Stimulated activated CD4-positive, alpha-beta T cell treated with anti-CD3 and anti-CD28 coated beads, Interleukin-12 subunit alpha, Interleukin-12 subunit beta, amount 100 ng/mL, for 48 hours (primary cell): ENCODE results near the gene RAC2.
"Not testable (repeated sequence)": the region's sequence is repeated elsewhere in the genome, so short reads cannot be mapped to it uniquely, and the experiment has no call there.

Experiments used
- DNase-seq, 3 donors: peaks; one replicate each; pipeline ENCODE4 v3.0.0-alpha.2; 2020; ENCODE audit warnings: low read depth in 2 of 3, low spot score in 1 of 3

Gene RAC2

GRCh38 chr22:37235897-37236607 is 8.0 kb downstream of the RAC2 start:
- DNase-seq: no peak

GRCh38 chr22:37234736-37235711 is 9.0 kb downstream of the RAC2 start:
- DNase-seq: no peak

GRCh38 chr22:37233751-37234631 is 10.1 kb downstream of the RAC2 start:
- DNase-seq: no peak

- DNase-seq: not testable (repeated sequence)
Measured at GRCh38 chr22:37233371-37233750, 10.7 kb downstream of the RAC2 start.

GRCh38 chr22:37232140-37232998 is 11.7 kb downstream of the RAC2 start:
- no peak for DNase-seq

GRCh38 chr22:37231406-37232139 is 12.5 kb downstream of the RAC2 start:
- no peak for DNase-seq

- DNase-seq: peak; percentile 72 to 86 (median 83)
Measured at GRCh38 chr22:37230673-37231405, 13.2 kb downstream of the RAC2 start.

GRCh38 chr22:37229805-37230672 is 14.0 kb downstream of the RAC2 start:
- peak; percentile 87 to 91 (median 89) for DNase-seq

GRCh38 chr22:37229012-37229804 is 14.9 kb downstream of the RAC2 start:
- no peak for DNase-seq

GRCh38 chr22:37228106-37229011 is 15.7 kb downstream of the RAC2 start:
- DNase-seq: no peak

- no peak for DNase-seq
Measured at GRCh38 chr22:37226514-37226913, 17.6 kb downstream of the RAC2 start.

- DNase-seq: no peak
Measured at GRCh38 chr22:37226087-37226486, 18.0 kb downstream of the RAC2 start.

- no peak for DNase-seq
Measured at GRCh38 chr22:37225481-37225880, 18.6 kb downstream of the RAC2 start.

- no peak for DNase-seq
Measured at GRCh38 chr22:37224757-37225420, 19.2 kb downstream of the RAC2 start.

GRCh38 chr22:37223965-37224551 is 20.0 kb downstream of the RAC2 start:
- no peak for DNase-seq
